Endothelial cell of umbilical vein (primary cell): ENCODE data around the gene EFHC1.

Experiments used
- CTCF ChIP-seq, 2 donors: IDR thresholded peaks; 1 replicate in 1 of 2; 2 replicates in 1 of 2; pipeline ENCODE4 v1.5.1; 2011; ENCODE audit warnings: low read length in 2 of 2, mild to moderate bottlenecking in 2 of 2, moderate library complexity in 2 of 2, control low read depth in 1 of 2, inconsistent platforms in 1 of 2, low read depth in 1 of 2; ENCODE audit not compliant: insufficient read depth in 1 of 2; ENCODE audit errors: extremely low read depth in 1 of 2
- EZH2 ChIP-seq: IDR thresholded peaks from 2 replicates; pipeline ENCODE4 v1.6.1; 2012; ENCODE audit warnings: borderline replicate concordance, low read depth, mild to moderate bottlenecking, moderate library complexity, low read length, inconsistent platforms; ENCODE audit not compliant: severe bottlenecking
- MAX ChIP-seq: IDR thresholded peaks from 2 replicates; pipeline ENCODE4 v1.6.1; 2011; ENCODE audit not compliant: insufficient read depth, insufficient read length
- MYC ChIP-seq: IDR thresholded peaks from one replicate; pipeline ENCODE4 v1.6.1; 2011; ENCODE audit warnings: mild to moderate bottlenecking, low read depth, low read length
- POLR2A ChIP-seq: IDR thresholded peaks from 2 replicates; pipeline ENCODE4 v1.6.1; 2012; ENCODE audit warnings: low read depth, mild to moderate bottlenecking, control low read depth, low read length
- POLR2AphosphoS5 ChIP-seq: IDR thresholded peaks from 2 replicates; pipeline ENCODE4 v1.6.1; 2012; ENCODE audit warnings: low read depth, mild to moderate bottlenecking, control low read depth, low read length, moderate library complexity; ENCODE audit not compliant: insufficient read depth

- no peak for TF ChIP-seq MYC
- TF ChIP-seq POLR2AphosphoS5, result no peak
- TF ChIP-seq CTCF (IDR thresholded peaks at IDR 0.05; ENCODE audit: extremely low read depth in 1 of 2, insufficient read depth in 1 of 2, low read depth in 1 of 2, low read length in 2 of 2), result no peak
- TF ChIP-seq MAX, result no peak
- TF ChIP-seq POLR2A, result no peak
- no peak for TF ChIP-seq EZH2
Observed at GRCh38 chr6:52571099-52571755, 151.1 kb downstream of the EFHC1 start.
